ENCODE results near the gene HEBP1.
A peak's percentile ranks its signal among the peaks of the same experiment; 100 is the strongest.

The HEBP1 gene

DNA sequence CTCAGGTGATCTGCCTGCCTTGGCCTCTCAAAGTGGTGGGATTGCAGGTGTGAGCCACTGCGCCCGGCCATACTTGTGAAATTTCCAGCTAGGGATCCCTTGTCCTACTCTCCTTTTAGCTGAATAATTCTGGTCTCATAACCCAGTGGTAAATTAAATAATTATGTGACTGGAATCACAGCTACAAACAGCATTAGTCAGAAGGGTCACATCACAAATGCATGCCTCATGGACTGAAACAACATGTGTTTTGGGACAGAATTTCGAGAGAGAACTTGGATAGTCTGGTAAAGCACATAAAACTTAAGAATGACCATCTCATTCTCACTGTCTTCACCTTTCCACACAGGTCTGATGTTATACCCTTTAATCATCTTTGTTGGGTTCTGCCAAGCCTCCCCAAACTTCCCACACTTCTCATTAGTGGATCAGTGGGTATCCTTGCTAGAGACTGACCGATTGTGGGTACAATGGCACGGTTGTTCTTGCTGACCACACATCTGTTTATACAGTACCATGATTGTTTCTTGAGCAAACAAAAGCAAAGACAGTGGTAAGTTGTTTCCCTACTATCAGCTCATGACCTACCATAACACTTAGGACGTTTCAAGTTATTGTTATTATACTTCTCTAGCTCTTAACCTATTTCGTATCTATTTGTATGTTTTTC is 53.2 kb downstream of the HEBP1 start:
- no peak for DNase-seq

GRCh38 chr12:12945591-12945990 is 54.5 kb downstream of the HEBP1 start:
- no peak for DNase-seq

DNA sequence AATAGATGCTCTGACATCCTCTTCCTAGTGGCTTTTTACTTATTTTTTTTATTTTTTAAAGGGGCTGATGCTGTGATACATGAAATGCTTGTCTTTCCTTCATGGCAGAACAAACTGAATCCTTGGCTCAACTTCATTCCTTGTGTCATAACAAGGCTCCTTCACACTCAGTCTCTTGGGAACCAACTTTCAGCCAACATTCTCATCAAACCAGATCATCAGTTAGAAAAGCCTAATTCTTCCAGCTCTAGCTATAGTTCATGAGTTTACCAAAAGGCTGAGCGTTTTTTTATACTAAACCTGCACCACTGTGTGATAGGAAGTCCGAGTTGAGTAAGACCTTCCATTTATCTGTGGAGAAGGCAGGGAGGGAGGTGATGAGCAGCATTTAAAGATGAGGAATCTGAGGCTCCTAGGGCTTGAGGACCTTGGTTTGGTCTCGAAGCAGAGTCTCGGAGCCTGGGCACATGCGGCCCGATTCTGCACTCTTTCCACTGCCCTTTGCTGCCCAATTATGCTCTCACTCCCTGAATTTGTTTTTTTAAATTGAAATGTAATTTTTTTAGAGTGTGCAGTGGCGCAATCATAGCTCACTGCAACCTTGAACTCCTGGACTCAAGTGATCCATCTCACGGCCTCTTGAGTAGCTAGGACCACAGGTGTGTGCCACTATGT is 56.3 kb downstream of the HEBP1 start:
- DNase-seq: no peak

- DNase-seq: no peak
Observed at GRCh38 chr12:12941450-12942350, 58.4 kb downstream of the HEBP1 start.

- no peak for DNase-seq
Observed at GRCh38 chr12:12939888-12940287, 60.2 kb downstream of the HEBP1 start.

DNA sequence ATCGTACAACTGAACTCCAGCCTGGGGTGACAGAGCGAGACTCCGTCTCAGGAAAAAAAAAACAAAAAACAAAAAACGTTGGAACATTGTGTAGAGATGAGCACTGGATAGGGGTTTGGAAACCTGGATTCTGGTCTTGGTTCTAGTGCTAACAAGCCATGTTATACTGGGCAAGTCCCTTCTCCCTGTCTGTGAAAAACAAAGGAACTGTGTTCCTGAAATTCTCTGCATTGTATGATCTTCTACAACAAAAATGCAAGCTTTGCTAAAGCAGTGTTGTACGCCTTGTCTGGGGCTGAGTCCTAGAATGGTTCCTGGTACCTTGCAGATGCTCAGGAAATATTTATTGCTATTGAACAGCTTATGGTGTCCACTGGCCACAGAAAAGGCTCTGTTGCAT is 61.5 kb downstream of the HEBP1 start:
- no peak for DNase-seq

- DNase-seq: no peak
Observed at GRCh38 chr12:12936983-12937491, 63.0 kb downstream of the HEBP1 start.

DNA sequence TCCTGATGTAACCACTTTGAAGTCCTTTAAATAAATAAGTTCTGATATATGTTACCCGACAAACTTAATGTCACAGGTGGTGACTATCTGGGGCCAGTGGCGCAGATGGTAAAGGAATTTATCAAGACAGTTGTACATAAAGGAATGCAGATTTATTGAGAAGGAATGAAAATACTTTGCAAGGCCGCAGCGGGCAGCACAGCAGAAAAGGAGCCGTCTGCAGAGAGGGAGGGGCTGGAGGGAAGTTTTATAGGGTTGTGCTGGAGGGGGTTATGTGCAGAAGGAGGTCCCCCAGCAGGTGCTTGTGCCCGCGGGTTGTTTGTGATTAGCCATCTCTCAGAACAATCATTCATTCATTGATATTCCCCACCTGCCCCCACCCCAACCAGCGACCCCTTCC is 65.5 kb downstream of the HEBP1 start:
- DNase-seq: no peak

DNA sequence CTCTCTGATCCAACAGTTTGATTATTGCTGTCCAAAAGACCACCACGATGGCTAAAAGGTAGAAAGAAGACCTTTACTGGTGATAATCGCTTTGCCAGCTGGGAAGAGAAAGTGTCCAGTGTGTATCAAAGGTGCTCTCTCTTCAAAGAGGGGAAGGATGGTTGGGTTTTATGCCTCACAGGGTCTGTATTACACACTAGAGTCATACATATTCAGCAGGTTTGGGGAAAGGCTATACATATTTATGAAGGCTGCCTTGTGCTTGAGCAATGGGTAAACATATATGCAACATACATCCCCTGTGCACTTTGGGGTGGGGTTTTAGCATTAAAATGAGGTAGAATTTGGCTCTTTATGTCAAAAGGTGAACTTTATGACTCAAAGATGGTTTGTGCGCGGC is 66.3 kb downstream of the HEBP1 start:
- DNase-seq: no peak

- no peak for DNase-seq
Observed at GRCh38 chr12:12930633-12931219, 69.3 kb downstream of the HEBP1 start.

GRCh38 chr12:12929696-12930095 is 70.4 kb downstream of the HEBP1 start:
- DNase-seq: no peak

GRCh38 chr12:12927211-12928079 is 72.6 kb downstream of the HEBP1 start:
- DNase-seq: peak; percentile 61 to 72

DNA sequence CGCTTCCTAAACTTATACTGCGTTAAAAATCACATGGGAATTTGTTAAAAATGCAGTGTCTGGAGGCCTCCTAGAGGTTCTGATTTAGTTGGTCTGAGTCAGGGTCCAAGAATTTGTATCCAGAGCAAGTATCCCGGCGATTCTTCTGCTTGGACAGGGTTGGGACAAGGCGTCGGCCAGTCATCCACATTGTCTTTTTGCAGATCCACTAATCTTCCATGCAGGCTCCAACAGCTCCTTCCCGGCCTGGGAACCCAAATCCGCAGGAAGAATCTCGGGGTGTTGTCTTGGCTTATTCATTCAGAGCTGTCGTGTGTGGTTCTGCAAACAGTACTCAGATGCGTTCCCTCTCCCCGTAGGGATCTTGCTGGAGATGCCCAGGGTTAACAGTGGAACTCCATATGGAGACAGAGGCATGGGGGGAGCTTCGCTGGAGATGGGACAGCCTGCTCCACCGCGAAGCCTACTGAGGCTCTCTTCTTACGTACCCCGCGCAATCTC is 73.4 kb downstream of the HEBP1 start:
- no peak for DNase-seq

DNA sequence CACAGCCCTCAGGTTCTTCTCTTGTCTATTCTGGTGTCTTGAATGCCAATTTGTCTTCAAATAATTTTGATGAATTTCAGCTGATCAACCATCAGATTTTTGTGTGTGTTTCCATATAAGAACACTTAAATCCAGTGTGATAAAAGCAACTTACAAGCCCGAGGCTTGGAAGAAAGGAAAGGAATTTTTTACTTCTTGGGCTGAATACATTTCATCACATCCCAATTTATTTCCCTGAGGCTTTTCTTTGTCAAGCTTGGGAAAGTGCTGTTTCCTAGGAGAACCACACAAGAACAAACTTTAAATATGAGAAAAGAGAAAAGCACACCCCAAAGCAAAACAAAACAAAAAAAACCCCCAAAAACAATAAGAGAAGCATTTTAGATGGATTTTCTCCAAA is 74.7 kb downstream of the HEBP1 start:
- no peak for DNase-seq
